ENCODE results near the gene ANKRD34A.

GRCh38 chr1:145917595-145917994 is 46.8 kb downstream of the ANKRD34A start:
- TF ChIP-seq, protein P1, sequence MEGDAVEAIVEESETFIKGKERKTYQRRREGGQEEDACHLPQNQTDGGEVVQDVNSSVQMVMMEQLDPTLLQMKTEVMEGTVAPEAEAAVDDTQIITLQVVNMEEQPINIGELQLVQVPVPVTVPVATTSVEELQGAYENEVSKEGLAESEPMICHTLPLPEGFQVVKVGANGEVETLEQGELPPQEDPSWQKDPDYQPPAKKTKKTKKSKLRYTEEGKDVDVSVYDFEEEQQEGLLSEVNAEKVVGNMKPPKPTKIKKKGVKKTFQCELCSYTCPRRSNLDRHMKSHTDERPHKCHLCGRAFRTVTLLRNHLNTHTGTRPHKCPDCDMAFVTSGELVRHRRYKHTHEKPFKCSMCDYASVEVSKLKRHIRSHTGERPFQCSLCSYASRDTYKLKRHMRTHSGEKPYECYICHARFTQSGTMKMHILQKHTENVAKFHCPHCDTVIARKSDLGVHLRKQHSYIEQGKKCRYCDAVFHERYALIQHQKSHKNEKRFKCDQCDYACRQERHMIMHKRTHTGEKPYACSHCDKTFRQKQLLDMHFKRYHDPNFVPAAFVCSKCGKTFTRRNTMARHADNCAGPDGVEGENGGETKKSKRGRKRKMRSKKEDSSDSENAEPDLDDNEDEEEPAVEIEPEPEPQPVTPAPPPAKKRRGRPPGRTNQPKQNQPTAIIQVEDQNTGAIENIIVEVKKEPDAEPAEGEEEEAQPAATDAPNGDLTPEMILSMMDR (IDR thresholded peaks at IDR 0.05; ENCODE audit: poor library complexity) = no peak
- no peak for TF ChIP-seq EZH2phosphoT487 (IDR thresholded peaks at IDR 0.05; ENCODE audit: low read depth, severe bottlenecking, unreplicated experiment)
